Thoracic aorta endothelial cell (primary cell): Measurements from ENCODE around the gene MS4A12. TPM values are rescaled to one million over a fixed set of nuclear protein-coding genes. Genes with fewer than 3 reads are reported as not detected.

ENCODE experiments used
- total RNA-seq: library from RNA; depleted of rRNA; stranded (reverse); fragments of >200 nt; gene quantifications from 2 replicates; pipeline ENCODE4 v1.2.3, GENCODE V29; 2012

The MS4A12 gene, protein sequence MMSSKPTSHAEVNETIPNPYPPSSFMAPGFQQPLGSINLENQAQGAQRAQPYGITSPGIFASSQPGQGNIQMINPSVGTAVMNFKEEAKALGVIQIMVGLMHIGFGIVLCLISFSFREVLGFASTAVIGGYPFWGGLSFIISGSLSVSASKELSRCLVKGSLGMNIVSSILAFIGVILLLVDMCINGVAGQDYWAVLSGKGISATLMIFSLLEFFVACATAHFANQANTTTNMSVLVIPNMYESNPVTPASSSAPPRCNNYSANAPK
- total RNA-seq, result not detected in 2 replicates

DNA sequence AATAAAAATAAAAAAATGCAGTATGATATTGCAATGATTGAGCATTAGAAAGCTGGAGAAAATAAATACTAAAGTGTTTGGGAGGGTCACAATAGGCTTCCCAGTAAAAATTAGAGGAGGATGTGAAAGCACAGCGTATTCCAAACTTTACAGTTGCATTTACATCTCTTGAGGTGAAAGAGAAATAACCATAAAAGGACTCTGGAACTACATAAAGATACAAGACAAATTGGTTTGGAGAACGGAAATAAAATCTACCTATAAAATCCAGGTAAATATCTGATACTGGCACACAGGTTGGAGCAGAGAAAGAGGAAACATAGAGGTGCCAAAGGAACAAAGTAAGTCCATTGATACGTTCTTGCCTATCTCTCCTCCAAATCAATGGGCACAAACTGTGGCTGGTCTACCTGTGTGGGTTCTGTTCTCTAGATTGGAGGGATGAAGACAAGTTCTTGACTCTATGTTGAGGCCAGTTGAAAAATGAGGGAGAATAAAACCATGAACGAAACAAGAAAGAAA lies at the start of gene MS4A12:
Gene MS4A12 (plus strand): TSS at position 291 of the 522 bp plus-strand sequence. CDS start 4,541 bp downstream, outside the sequence.

DNA sequence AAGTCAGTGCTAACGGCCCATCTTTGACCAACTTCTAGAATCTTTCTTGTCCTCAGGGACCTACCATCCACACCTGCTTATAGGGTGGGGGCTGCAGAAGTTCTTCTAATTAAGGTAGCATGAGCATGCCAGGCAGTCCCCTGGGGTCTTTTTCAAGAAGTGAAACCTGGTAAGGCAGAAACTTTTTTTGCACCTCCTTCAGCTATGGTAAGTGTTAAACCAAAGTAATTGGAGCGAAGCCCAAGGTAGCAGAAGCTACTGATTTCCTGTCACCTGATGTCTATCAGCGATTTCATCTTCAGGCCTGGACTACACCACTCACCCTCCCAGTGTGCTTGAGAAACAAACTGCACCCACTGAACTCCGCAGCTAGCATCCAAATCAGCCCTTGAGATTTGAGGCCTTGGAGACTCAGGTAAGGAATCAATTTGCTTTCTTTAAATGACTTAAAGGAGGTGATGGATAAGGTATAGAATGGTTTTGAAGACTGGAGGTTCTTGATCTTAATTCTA lies 37.0 kb upstream of the MS4A12 start, which contains the start of gene MS4A1:
Gene MS4A1 (plus strand): TSS at position 317 of the 512 bp plus-strand sequence. CDS start 6,528 bp downstream, outside the sequence.

DNA sequence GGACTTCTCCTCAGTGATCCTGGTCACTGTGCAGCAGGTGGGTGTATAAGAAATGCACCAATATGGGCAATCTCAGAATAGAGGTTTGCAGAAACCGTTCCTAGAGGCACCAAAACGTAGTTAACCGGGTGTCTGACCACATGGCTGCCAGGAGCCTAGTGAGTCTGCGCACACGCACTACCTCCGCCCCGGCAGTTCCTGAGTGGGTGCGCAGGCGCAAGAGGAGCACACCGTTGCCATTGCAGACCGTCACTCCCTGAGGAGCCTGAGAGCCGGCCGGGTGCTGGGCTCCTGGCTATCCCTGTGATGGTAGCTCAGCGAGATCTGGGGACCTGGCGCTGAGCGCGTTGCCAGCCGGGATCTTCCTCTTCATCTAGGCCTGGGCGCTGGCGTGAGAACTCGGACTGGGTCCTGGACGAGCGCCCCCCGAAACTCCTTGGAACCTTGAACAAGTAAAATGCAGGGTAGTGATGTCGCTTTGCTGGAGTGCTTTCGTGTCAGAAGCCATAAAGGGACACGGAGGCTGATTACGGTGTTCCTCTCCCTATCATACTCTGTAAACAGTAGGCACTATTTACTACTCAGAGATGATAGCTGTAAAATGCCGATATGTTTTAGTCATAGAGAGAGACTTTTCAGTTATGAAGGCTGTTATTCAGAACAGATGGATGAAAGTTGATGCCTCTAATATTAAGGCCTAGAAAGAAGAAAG lies 22.7 kb downstream of the MS4A12 start, which contains the start of gene MS4A13:
Gene MS4A13 (plus strand): TSS at position 249 of the 712 bp plus-strand sequence. CDS start 2,692 bp downstream, outside the sequence.

Other genes with a start within 250 kb of the MS4A12 start
- not detected in 2 replicates for gene MS4A4E, start 249.6 kb upstream of the MS4A12 start, total RNA-seq
- not detected in 2 replicates for gene MS4A4A, start 212.1 kb upstream of the MS4A12 start, total RNA-seq
- not detected in 2 replicates for gene MS4A6E, start 165.5 kb upstream of the MS4A12 start, total RNA-seq
- not detected in 2 replicates for gene MS4A7, start 114.2 kb upstream of the MS4A12 start, total RNA-seq
- gene MS4A14, start 96.3 kb upstream of the MS4A12 start, total RNA-seq, result not detected in 2 replicates
- gene MS4A5, start 63.2 kb upstream of the MS4A12 start, total RNA-seq, result not detected in 2 replicates
- not detected in 2 replicates for gene MS4A1, start 36.9 kb upstream of the MS4A12 start, total RNA-seq
- gene MS4A13, start 22.6 kb downstream of the MS4A12 start, total RNA-seq, result not detected in 2 replicates
- not detected in 2 replicates for gene MS4A8, start 206.8 kb downstream of the MS4A12 start, total RNA-seq
- gene MS4A18, start 231.9 kb downstream of the MS4A12 start, total RNA-seq, result not detected in 2 replicates